WTC11 (cell line): Measurements from ENCODE around the gene USP17L25. TPM values are rescaled to one million over a fixed set of nuclear protein-coding genes. Genes with fewer than 3 reads are reported as not detected.
"Not testable (repeated sequence)": the region's sequence is repeated elsewhere in the genome, so short reads cannot be mapped to it uniquely, and the experiment has no call there.

Experiments used
- ATAC-seq: fragments of 200-7000 bp; cut with Tn5 transposase; 2 replicates; pipeline ENCODE4 v1.10.0; 2021; ENCODE audit warnings: mild to moderate bottlenecking, moderate library complexity
- Bru-seq: library from RNA; stranded (reverse); fragments of 400-500 nt; gene quantifications from one replicate; lab custom pipeline; 2021; lab: Mats Ljungman, UMichigan
- CTCF ChIA-PET: fragments of 300-600 bp; sonication (Branson Sonifier 250); formaldehyde crosslinking; loops from one replicate; lab custom pipeline; 2021; ENCODE audit warnings: antibody characterized with exemption; lab: Charles Lee
- POLR2A ChIA-PET: fragments of 350-600 bp; sonication (Branson Sonifier 250); formaldehyde crosslinking; loops from one replicate; lab custom pipeline; 2021; ENCODE audit warnings: antibody characterized with exemption; lab: Charles Lee
- DNase-seq: peaks from one replicate; pipeline ENCODE4 v3.0.0; 2021; ENCODE audit warnings: low spot score
- H3K27ac Mint-ChIP-seq: 2 replicates; pipeline ENCODE4 v1.8.0; 2021; ENCODE audit warnings: mixed read lengths
- H3K27me3 Mint-ChIP-seq: 2 replicates; pipeline ENCODE4 v1.8.0; 2021; ENCODE audit warnings: low read depth, mild to moderate bottlenecking, moderate library complexity, mixed read lengths
- H3K36me3 Mint-ChIP-seq: 2 replicates; pipeline ENCODE4 v1.8.0; 2021; ENCODE audit warnings: mixed read lengths
- H3K4me1 Mint-ChIP-seq: 2 replicates; pipeline ENCODE4 v1.8.0; 2022; ENCODE audit warnings: mixed read lengths
- H3K4me3 Mint-ChIP-seq: 2 replicates; pipeline ENCODE4 v1.8.0; 2021; ENCODE audit warnings: mild to moderate bottlenecking, moderate library complexity, mixed read lengths
- H3K9me3 Mint-ChIP-seq: 2 replicates; pipeline ENCODE4 v1.8.0; 2021; ENCODE audit warnings: mixed read lengths
- long read RNA-seq, 3 experiments: library from RNA in 1 of 3; library from capped mRNA in 1 of 3; library from polyadenylated mRNA in 1 of 3; unstranded in 2 of 3; stranded (forward) in 1 of 3; transcript quantifications; one replicate each; pipeline ENCODE4 v2.0.0, GENCODE V29; 2021
- total RNA-seq: library from RNA; stranded (reverse); gene quantifications from 3 replicates; pipeline ENCODE4 v1.2.3, GENCODE V29; 2021

Gene USP17L25
- total RNA-seq (not detected in 3 replicates), Bru-seq, nascent RNA (not detected)
- long read RNA-seq, experiment 1 = 0 reads
- long read RNA-seq, experiment 2 = 0 reads
- long read RNA-seq, experiment 3 = 0 reads

GRCh38 chr4:9329611-9330010 is at the start of gene USP17L25:
TSS of gene USP17L25 (plus strand) at chr4:9329911. CDS start at chr4:9329911, 0 bp downstream.
- H3K27me3 Mint-ChIP-seq, H3K4me3 Mint-ChIP-seq, H3K36me3 Mint-ChIP-seq, POLR2A ChIA-PET, H3K27ac Mint-ChIP-seq, CTCF ChIA-PET, ATAC-seq, H3K9me3 Mint-ChIP-seq, H3K4me1 Mint-ChIP-seq, DNase-seq: not testable (repeated sequence)

GRCh38 chr4:9324191-9324590 is 5.5 kb upstream of the USP17L25 start:
- POLR2A ChIA-PET, H3K27me3 Mint-ChIP-seq, CTCF ChIA-PET, H3K4me3 Mint-ChIP-seq, H3K9me3 Mint-ChIP-seq, H3K36me3 Mint-ChIP-seq, ATAC-seq, DNase-seq, H3K4me1 Mint-ChIP-seq, H3K27ac Mint-ChIP-seq: not testable (repeated sequence)

GRCh38 chr4:9324865-9325264 is 4.8 kb upstream of the USP17L25 start, which contains the start of gene USP17L24:
TSS of gene USP17L24 (plus strand) at chr4:9325165. CDS start at chr4:9325165, 0 bp downstream.
- DNase-seq, H3K4me1 Mint-ChIP-seq, H3K27ac Mint-ChIP-seq, H3K27me3 Mint-ChIP-seq, H3K4me3 Mint-ChIP-seq, POLR2A ChIA-PET, H3K9me3 Mint-ChIP-seq, H3K36me3 Mint-ChIP-seq, ATAC-seq, CTCF ChIA-PET: not testable (repeated sequence)

DNA sequence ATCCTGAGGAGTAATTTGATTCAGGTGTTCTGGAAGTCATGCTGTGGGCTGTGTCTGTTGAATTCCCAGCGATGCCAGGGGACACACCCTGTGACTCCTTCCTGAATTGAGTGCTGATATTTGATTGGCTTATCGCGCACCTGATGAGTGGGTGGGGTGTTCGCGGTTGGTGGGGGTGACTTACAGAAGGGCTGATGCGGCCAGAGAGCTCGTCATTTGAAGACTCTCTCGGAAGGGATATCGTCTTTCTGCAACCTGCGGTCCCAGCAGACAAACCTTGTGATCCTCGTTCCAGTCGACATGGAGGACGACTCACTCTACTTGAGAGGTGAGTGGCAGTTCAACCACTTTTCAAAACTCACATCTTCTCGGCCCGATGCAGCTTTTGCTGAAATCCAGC is 4.6 kb downstream of the USP17L25 start, which contains the start of gene USP17L26:
Gene USP17L26 (plus strand): TSS at position 301 of the 400 bp plus-strand sequence. CDS start 0 bp downstream, at position 301.
- POLR2A ChIA-PET, H3K4me3 Mint-ChIP-seq, ATAC-seq, H3K9me3 Mint-ChIP-seq, H3K36me3 Mint-ChIP-seq, H3K4me1 Mint-ChIP-seq, DNase-seq, CTCF ChIA-PET, H3K27me3 Mint-ChIP-seq, H3K27ac Mint-ChIP-seq: not testable (repeated sequence)

- POLR2A ChIA-PET, ATAC-seq, H3K27ac Mint-ChIP-seq, H3K4me1 Mint-ChIP-seq, H3K9me3 Mint-ChIP-seq, CTCF ChIA-PET, H3K36me3 Mint-ChIP-seq, H3K27me3 Mint-ChIP-seq, H3K4me3 Mint-ChIP-seq, DNase-seq: not testable (repeated sequence)
Observed at GRCh38 chr4:9339103-9339502, 9.4 kb downstream of the USP17L25 start, which contains the start of gene USP17L5. TSS of gene USP17L5 (plus strand) at chr4:9339403. CDS start at chr4:9339403, 0 bp downstream.

GRCh38 chr4:9343848-9344247 is 14.1 kb downstream of the USP17L25 start, which contains the start of gene USP17L27:
TSS of gene USP17L27 (plus strand) at chr4:9344148. CDS start at chr4:9344148, 0 bp downstream.
- CTCF ChIA-PET, H3K4me1 Mint-ChIP-seq, H3K4me3 Mint-ChIP-seq, H3K9me3 Mint-ChIP-seq, H3K27me3 Mint-ChIP-seq, H3K27ac Mint-ChIP-seq, DNase-seq, H3K36me3 Mint-ChIP-seq, POLR2A ChIA-PET, ATAC-seq: not testable (repeated sequence)

DNA sequence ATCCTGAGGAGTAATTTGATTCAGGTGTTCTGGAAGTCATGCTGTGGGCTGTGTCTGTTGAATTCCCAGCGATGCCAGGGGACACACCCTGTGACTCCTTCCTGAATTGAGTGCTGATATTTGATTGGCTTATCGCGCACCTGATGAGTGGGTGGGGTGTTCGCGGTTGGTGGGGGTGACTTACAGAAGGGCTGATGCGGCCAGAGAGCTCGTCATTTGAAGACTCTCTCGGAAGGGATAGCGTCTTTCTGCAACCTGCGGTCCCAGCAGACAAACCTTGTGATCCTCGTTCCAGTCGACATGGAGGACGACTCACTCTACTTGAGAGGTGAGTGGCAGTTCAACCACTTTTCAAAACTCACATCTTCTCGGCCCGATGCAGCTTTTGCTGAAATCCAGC is 18.9 kb downstream of the USP17L25 start, which contains the start of gene USP17L28:
Gene USP17L28 (plus strand): TSS at position 301 of the 400 bp plus-strand sequence. CDS start 0 bp downstream, at position 301.
- DNase-seq, H3K9me3 Mint-ChIP-seq, ATAC-seq, H3K4me1 Mint-ChIP-seq, H3K27ac Mint-ChIP-seq, CTCF ChIA-PET, H3K27me3 Mint-ChIP-seq, H3K4me3 Mint-ChIP-seq, H3K36me3 Mint-ChIP-seq, POLR2A ChIA-PET: not testable (repeated sequence)

DNA sequence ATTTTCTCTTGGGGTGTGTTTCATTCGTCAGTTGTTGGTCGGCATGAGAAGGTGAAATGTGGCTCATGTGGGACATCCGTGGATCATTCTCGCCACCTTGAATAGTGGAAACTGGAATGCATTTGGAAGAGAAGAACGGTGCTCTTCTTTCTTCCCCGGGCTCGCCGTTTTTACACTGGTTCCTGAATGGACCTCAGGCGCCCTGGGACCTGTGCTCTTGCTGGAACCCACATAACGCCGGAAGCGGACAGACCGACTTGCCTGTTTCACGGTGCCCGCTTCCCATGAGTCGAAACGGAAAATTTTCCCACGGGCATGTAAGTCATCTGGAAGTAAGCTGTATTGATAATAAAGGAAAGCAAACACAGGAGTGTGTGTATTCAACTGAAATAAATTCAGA is 21.2 kb downstream of the USP17L25 start:
- H3K36me3 Mint-ChIP-seq, H3K9me3 Mint-ChIP-seq, H3K4me1 Mint-ChIP-seq, CTCF ChIA-PET, H3K4me3 Mint-ChIP-seq, ATAC-seq, DNase-seq, POLR2A ChIA-PET, H3K27ac Mint-ChIP-seq, H3K27me3 Mint-ChIP-seq: not testable (repeated sequence)

DNA sequence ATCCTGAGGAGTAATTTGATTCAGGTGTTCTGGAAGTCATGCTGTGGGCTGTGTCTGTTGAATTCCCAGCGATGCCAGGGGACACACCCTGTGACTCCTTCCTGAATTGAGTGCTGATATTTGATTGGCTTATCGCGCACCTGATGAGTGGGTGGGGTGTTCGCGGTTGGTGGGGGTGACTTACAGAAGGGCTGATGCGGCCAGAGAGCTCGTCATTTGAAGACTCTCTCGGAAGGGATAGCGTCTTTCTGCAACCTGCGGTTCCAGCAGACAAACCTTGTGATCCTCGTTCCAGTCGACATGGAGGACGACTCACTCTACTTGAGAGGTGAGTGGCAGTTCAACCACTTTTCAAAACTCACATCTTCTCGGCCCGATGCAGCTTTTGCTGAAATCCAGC is 23.6 kb downstream of the USP17L25 start, which contains the start of gene USP17L29:
Gene USP17L29 (plus strand): TSS at position 301 of the 400 bp plus-strand sequence. CDS start 0 bp downstream, at position 301.
- H3K4me1 Mint-ChIP-seq, H3K9me3 Mint-ChIP-seq, ATAC-seq, H3K36me3 Mint-ChIP-seq, H3K27ac Mint-ChIP-seq, H3K4me3 Mint-ChIP-seq, DNase-seq, CTCF ChIA-PET, POLR2A ChIA-PET, H3K27me3 Mint-ChIP-seq: not testable (repeated sequence)

DNA sequence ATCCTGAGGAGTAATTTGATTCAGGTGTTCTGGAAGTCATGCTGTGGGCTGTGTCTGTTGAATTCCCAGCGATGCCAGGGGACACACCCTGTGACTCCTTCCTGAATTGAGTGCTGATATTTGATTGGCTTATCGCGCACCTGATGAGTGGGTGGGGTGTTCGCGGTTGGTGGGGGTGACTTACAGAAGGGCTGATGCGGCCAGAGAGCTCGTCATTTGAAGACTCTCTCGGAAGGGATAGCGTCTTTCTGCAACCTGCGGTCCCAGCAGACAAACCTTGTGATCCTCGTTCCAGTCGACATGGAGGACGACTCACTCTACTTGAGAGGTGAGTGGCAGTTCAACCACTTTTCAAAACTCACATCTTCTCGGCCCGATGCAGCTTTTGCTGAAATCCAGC is 33.1 kb downstream of the USP17L25 start, which contains the start of gene USP17L30:
Gene USP17L30 (plus strand): TSS at position 301 of the 400 bp plus-strand sequence. CDS start 0 bp downstream, at position 301.
- H3K27me3 Mint-ChIP-seq, DNase-seq, CTCF ChIA-PET, H3K4me3 Mint-ChIP-seq, H3K4me1 Mint-ChIP-seq, H3K9me3 Mint-ChIP-seq, H3K27ac Mint-ChIP-seq, H3K36me3 Mint-ChIP-seq, ATAC-seq, POLR2A ChIA-PET: not testable (repeated sequence)

GRCh38 chr4:9379881-9380280 is 50.2 kb downstream of the USP17L25 start:
- POLR2A ChIA-PET, CTCF ChIA-PET, H3K4me1 Mint-ChIP-seq, H3K27ac Mint-ChIP-seq, H3K4me3 Mint-ChIP-seq, DNase-seq, ATAC-seq, H3K27me3 Mint-ChIP-seq: not testable (repeated sequence)
- Mint-ChIP-seq H3K36me3 (peaks cover 32% of the 10 kb centered on the region), H3K9me3 (peaks cover 64% of the 10 kb centered on the region)
